Measurements from ENCODE around the gene MAP1B. TPM values are rescaled to one million over a fixed set of nuclear protein-coding genes. Genes with fewer than 3 reads are reported as not detected.

MAP1B gene
- total RNA-seq, 1 donor from 2014 or later = 593 TPM

- DNase-seq = no peak
Observed at GRCh38 chr5:72134226-72134899, 27.1 kb downstream of the MAP1B start.

DNA sequence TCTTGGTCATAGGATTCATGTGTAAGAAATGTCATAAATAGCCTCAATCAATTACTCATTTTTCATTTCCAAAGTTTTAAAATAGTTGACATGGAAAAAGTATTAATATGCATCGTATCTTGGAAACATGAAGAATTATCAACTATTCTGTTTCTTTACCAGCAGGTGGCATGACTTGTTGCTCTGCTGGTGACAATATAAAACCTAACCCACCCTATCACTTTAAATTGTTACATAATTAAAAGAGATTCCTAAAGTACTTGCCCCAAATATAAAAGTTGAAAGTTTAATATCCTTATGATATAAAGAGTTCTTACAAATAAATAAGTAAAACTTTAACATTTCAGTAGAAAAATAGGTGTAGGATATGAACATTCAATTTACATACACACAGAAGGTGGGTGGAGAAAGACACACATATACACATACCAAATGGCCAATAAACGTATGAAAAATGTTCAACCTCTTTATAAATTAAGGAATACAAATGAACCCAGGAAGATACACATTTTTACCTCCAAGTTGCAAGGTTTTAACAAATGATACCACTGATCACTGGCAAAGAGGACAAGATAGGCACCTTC is 30.6 kb downstream of the MAP1B start:
- DNase-seq = no peak

DNA sequence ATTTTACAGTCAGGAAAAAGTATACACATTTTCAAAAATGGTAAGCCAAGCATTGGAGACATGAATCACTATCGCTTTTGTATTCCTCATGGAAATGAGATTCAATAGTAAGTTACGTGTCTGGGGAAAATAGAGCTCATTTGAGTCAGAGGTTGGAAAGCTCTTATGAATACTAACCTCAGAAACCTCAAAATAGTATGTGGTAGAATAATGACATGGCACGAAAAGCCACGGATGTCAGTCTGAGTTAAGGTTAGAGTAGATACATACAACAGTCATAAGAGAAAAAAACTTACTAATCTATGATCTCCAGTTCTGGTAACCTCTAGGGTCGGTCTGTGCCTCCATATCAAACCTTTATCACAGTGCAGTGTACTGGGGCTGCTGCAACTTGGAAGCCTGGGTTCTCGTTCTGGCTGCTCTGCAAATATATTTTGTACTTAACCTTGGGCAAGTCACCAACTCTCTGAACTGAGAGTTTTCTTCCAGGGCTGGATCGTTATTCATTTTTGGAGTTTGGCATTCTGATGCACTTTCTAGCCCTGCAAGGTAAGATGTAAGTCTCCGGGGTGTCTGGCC is 31.8 kb downstream of the MAP1B start:
- no peak for DNase-seq

GRCh38 chr5:72140711-72141110 is 33.4 kb downstream of the MAP1B start:
- no peak for DNase-seq

DNA sequence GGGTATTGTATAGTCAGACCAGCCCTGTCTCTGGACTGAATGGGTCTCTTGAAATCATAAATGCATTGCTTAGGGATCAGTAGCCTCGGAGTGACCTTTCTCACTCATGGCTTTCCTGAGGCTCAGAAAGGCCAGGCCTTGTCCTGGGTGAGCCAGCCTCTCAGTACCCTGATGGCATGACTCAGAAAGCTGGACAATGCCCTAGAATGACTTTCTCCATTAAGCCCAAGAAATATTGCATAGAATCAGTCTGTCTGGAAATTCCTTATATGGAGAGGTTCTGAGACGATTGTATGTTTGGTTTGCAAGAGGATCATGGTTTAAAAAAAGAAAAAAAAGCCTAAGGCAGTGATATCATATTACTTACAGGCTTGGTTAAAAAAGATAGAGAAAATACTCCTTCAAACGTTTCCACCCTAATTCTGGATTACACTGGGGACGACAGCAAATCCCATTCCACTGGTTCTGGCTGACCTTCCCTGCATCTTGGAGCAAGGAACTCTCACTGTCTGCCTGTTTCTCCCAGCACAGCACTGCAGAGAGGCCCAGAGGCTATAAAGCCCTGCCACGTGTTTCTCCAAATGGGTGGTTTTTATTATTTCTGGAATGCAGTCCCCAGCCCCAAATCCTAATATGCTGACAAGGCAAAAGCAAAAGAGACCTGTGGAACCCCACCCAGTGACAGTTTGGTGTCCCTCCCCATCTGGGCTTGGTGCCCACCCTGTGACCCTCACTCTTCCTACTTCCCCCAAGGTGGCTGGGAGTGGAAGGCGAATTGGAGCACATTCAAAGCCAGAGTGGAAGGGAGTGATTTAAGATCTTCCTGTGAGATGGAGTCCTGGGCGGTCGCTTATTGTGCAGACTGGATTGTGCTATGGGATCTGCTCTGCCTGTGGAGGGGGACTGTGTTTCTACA is 34.4 kb downstream of the MAP1B start:
- DNase-seq = no peak

DNA sequence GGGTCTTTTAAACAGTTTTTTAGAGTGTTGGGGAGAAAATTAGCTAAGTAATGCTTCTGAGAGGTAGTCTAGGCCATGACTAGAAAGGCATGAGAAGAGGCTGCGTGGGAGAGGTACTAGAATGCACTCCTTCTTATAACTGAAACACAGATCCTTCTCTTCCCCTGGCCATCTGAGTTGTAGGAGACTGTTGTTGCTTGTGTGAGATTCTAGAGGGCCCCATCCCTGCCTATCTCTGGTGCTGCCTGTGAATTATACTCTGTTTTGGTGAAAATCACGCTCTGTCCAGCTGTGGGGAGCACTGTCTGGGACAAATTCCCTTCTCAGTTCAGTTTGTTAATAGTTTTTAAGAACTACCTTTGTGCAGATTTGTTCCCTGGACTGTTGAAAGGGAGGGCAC is 37.5 kb downstream of the MAP1B start:
- no peak for DNase-seq

GRCh38 chr5:72145348-72145747 is 38.1 kb downstream of the MAP1B start:
- DNase-seq = no peak

- no peak for DNase-seq
Observed at GRCh38 chr5:72146056-72146455, 38.8 kb downstream of the MAP1B start.

- no peak for DNase-seq
Observed at GRCh38 chr5:72147569-72147968, 40.3 kb downstream of the MAP1B start.

- no peak for DNase-seq
Observed at GRCh38 chr5:72149742-72150141, 42.5 kb downstream of the MAP1B start.

DNA sequence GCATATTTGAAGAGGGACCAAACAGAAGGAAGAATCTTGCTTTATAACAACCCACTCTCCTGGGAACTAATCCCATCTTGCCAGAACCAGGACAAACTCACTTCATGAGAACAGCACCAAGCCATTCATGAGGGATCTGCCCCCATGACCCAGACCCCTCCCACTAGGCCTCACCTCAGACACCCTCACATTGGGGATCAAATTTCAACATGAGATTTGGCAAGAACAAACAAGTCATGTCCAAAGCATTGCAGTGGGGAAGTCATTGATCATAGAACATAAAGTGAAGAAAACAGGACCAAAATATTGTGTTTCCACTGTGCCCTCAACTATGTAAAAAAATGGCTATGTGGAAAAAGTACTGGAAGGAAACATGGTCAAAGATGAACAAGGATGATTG is 43.9 kb downstream of the MAP1B start:
- no peak for DNase-seq

DNA sequence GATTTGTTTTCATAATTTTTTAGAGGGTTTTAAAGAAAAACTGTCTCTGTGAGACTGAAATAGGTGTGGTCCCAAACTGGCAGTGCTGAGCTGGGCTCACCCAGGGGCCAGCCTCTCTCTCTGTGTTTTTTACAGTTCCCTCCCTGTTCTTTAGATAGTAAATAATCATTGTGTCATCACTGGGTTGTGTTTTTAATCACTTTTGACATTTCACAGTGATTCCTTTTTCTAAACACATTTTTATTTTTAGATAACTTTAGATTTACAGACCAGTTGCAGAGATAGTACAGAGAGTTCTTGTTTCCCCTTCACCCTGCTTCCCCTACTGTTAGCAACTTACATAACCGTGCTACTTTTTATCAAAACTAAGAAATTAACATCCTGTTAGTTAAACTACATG is 44.4 kb downstream of the MAP1B start:
- no peak for DNase-seq

DNA sequence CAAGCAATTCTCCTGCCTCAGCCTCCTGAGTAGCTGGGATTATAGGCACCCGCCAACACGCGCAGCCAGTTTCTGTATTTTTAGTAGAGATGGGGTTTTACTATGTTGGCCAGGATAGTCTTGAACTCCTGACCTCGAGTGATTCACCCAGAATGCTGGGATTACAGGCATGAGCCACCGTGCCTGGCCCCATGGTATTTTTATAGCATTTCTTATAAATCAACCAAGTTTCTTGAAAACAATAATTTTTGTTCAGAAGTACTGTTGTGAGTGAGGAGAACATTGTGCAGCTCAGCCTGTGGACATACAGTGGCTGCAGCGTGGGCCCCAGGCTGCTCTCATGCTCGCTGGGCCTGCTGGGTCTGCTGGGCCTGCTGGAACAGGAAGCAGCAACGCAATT is 45.3 kb downstream of the MAP1B start:
- DNase-seq = no peak

DNA sequence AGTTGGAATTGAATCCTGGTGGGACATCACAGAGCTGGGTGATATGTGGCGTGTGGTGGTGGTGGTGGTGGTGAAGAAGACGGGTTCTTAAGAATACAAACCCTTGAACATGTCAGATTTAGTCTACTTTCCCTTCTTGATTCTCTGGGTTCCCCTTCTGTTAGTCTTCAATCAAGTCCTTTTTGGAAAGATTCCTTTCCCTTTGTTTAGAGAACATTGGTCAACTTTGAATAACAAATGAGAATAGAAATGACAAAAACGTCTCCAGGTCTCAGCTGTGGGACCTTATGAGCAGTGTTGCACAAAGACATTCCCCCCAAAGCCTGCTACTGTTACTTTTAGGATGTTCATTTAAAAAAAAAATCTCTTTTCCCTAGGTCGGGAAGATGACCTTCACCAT is 46.3 kb downstream of the MAP1B start:
- DNase-seq = no peak

GRCh38 chr5:72154076-72154756 is 46.9 kb downstream of the MAP1B start:
- no peak for DNase-seq

DNA sequence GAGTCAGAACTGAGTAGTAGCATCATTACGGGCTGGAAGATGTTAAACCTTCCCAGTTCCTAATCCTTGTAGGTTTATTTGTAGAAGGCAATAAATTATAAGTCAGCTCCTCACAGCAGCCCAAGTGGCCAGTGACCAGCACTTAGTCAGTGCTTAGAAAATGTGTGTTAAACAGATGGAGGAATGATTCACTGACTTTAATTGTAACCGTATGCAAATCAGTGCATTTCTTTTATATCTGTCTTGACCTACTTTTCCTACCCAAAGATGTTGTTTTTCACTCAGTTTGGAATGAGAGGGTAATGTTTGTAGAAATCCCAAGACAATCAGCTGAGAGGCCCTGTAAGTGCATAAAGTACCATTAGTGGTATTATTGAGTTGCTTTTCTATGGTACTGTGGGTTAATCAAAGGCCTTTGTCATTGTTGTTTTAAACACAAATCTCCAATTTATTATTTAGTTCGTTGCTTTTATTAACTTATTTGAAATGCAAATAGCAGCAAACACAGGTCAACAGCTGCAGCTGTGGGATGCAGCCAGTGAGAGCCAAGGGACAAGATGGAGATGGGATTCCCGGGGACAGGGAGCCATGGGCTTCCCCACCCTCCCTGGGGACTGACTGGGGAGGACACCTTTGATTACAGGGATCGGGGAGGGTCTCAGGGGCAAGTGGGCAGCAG is 49.8 kb downstream of the MAP1B start:
- DNase-seq = no peak

DNA sequence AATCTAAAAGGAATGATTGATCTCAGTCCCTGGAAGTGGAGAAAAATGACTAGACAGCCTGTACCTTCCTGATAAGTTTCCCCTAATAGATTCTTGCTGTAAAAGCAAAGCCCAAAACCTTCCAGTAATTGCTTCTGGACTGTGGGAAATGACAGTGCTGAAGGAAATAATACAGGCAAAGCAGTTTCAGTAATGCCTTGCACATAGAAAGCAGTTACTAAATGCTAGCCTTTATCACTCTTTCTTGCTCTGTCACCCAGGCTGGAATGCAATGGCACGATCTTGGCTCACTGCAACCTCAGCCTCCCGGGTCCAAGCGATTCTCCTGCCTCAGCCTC is 50.3 kb downstream of the MAP1B start:
- no peak for DNase-seq

DNA sequence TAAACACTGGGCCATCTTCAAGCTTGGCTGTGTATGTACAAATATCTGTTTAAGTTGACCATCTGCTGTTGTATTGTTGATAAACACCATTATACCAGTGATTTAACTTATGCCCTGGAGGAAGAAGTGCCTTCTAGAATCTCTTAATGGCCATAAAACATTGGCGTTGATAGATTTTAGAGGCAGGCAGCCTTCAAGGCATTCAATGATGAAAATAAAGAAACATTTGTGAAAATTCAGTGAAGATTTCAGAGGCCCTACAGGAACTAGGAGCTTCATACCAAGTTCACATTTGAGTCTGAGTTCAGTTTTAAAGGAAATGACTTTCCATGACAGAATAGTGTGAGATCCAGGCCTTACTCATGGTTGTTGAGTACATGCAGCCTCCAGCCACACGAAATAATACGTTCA is 52.2 kb downstream of the MAP1B start:
- DNase-seq = no peak

DNA sequence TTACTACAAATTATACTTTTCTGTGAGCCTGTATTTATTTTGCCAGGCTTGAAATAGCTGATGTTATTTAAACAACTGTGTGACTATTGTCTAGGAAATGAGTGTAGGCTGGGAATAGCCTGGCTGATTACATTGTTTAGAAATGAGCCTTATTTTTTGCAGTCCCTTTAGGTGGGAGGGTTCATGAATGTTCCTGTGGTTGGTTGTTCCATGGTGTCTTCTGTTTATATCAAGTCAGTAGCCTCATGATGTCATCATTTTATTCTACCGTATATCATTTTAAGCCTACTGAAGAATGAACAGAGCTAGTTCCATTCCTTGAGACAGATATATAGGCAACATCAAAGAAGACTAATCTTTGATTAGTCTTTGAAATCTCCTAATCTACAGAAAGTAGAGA is 53.1 kb downstream of the MAP1B start:
- DNase-seq = no peak

DNA sequence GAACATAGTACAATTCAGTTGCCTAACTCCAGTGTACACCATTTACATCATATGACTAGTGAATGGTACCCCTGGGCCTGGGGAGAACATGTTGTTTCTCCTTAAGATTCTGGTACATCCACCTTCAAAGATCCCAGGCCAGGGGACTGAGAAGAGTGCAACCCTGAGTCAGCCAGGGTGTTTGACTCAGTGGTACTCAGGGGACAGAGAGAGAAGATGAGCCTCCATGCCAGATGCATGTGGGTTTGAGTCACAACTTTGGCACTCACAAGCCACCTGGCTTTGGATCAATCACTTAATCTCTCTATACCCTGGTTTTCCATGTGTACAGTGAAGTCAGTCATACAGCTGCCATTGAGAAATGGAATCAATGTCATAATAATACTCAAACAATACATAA is 53.7 kb downstream of the MAP1B start:
- DNase-seq = no peak

DNA sequence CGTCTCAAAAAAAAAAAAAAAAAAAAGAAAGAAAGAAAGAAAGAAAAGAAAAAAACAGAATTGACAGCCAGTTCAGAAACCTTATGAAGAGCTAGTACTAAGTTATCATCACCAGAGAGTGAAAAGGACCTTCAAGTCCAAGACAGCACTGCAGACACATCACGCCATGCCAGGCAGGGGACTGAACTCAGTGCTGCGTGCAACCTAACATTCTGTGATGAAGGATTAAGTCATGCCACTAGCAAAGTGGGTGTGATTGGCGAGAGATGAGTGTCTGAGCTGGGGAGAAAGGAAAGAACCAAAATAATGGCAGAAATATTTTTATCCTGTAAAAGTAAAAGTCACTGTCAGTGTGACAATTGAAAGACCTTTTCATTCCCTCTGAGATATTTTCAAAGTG is 54.7 kb downstream of the MAP1B start:
- no peak for DNase-seq

DNA sequence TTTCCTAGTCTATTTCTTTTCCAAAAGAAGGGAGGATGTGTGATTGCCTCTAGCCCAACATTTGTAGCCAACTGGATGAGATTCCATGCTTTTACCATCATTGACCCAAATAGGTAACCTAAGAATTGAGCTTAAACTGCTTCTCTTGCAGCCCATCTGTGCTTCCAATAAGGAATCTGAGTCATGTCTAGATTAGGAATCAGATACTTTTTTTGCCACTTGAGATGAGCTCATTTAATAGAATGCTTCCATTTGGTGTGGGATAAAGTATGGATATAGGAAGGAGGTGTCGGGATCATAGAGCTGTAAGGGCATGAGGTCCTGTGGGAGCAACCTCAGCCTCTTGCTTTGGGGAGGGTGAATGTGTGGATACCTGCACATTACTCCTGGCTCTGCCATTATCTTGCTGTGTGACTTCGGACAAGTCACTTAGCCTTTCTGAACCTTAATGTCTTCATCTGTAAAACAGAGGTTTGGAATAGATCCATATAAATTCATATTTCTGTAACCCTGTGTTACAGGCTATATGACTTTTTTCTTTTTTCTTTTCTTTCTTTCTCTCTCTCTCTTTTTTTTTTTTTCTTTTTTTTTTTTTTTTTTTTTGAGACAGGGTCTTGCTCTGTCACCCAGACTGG is 56.2 kb downstream of the MAP1B start:
- DNase-seq = no peak

Data from occipital lobe (tissue), 2 donors.